Astrocyte (in vitro differentiated cells and primary cell): ENCODE measurements around the gene MYO7B. TPM values are rescaled to one million over a fixed set of nuclear protein-coding genes. Genes with fewer than 3 reads are reported as not detected.

Experiments
- DNase-seq: peaks from one replicate; pipeline ENCODE4 v3.0.0-alpha.2; 2010; ENCODE audit warnings: low read depth
- FAIRE-seq: peaks from 2 replicates; lab custom pipeline; 2011; peaks lifted over from hg19 to GRCh38; lab: Jason Lieb, UNC
- H2AFZ ChIP-seq: 2 replicates; pipeline ENCODE4 v1.6.0; 2012; ENCODE audit warnings: low read depth, low read length, inconsistent platforms
- H3K27ac ChIP-seq: 2 replicates; pipeline ENCODE4 v1.5.1; 2011; ENCODE audit warnings: low read depth, low read length, inconsistent platforms
- H3K27me3 ChIP-seq: 2 replicates; pipeline ENCODE4 v1.6.0; 2011; ENCODE audit warnings: low read length, inconsistent platforms; ENCODE audit not compliant: insufficient read depth
- H3K36me3 ChIP-seq: 2 replicates; pipeline ENCODE4 v1.5.1; 2011; ENCODE audit warnings: low read length, inconsistent platforms; ENCODE audit not compliant: insufficient read depth
- H3K4me1 ChIP-seq: 2 replicates; pipeline ENCODE4 v1.5.1; 2011; ENCODE audit warnings: low read length, inconsistent platforms; ENCODE audit not compliant: insufficient read depth
- H3K4me2 ChIP-seq: 2 replicates; pipeline ENCODE4 v1.6.0; 2012; ENCODE audit warnings: low read length, inconsistent platforms
- H3K4me3 ChIP-seq: 2 replicates; pipeline ENCODE4 v1.5.1; 2011; ENCODE audit warnings: low read depth, mild to moderate bottlenecking, low read length, inconsistent platforms; ENCODE audit not compliant: insufficient read depth
- H3K79me2 ChIP-seq: 2 replicates; pipeline ENCODE4 v1.6.0; 2012; ENCODE audit warnings: mild to moderate bottlenecking, low read length, inconsistent platforms; ENCODE audit not compliant: insufficient read depth
- H3K9ac ChIP-seq: 2 replicates; pipeline ENCODE4 v1.6.0; 2012; ENCODE audit warnings: mild to moderate bottlenecking, low read length, inconsistent platforms
- H3K9me3 ChIP-seq: 2 replicates; pipeline ENCODE4 v1.5.1; 2012; ENCODE audit warnings: low read depth, mild to moderate bottlenecking, low read length, inconsistent platforms; ENCODE audit not compliant: insufficient read depth
- H4K20me1 ChIP-seq: 2 replicates; pipeline ENCODE4 v1.6.0; 2012; ENCODE audit warnings: low read length, inconsistent platforms; ENCODE audit not compliant: insufficient read depth
- H3K27ac Mint-ChIP-seq: one replicate; pipeline ENCODE4 v1.8.0; 2021; ENCODE audit warnings: mild to moderate bottlenecking, mixed read lengths; ENCODE audit not compliant: unreplicated experiment
- H3K27me3 Mint-ChIP-seq: one replicate; pipeline ENCODE4 v1.8.0; 2021; ENCODE audit warnings: low read depth, mixed read lengths; ENCODE audit not compliant: unreplicated experiment
- H3K36me3 Mint-ChIP-seq: one replicate; pipeline ENCODE4 v1.8.0; 2021; ENCODE audit warnings: low read depth, mixed read lengths; ENCODE audit not compliant: unreplicated experiment
- H3K4me1 Mint-ChIP-seq: one replicate; pipeline ENCODE4 v1.8.0; 2021; ENCODE audit warnings: low read depth, mixed read lengths; ENCODE audit not compliant: unreplicated experiment
- H3K4me3 Mint-ChIP-seq: one replicate; pipeline ENCODE4 v1.8.0; 2021; ENCODE audit warnings: mild to moderate bottlenecking, moderate library complexity, mixed read lengths; ENCODE audit not compliant: unreplicated experiment
- H3K9me3 Mint-ChIP-seq: one replicate; pipeline ENCODE4 v1.8.0; 2021; ENCODE audit warnings: mild to moderate bottlenecking, mixed read lengths; ENCODE audit not compliant: unreplicated experiment
- EZH2 ChIP-seq: IDR thresholded peaks from 2 replicates; pipeline ENCODE4 v1.6.1; 2012; ENCODE audit warnings: mild to moderate bottlenecking, low read length, inconsistent platforms; ENCODE audit not compliant: insufficient read depth
- total RNA-seq: library from RNA; stranded (reverse); gene quantifications from 2 replicates; pipeline ENCODE4 v1.2.1, GENCODE V29; 2021
- TF ChIP-seq, protein P1 (sequence below): IDR thresholded peaks from 2 replicates; pipeline ENCODE4 v1.5.1; 2011; ENCODE audit warnings: low read depth, mild to moderate bottlenecking, inconsistent platforms, low read length, moderate library complexity; ENCODE audit not compliant: insufficient read depth

Gene MYO7B
- total RNA-seq, 1 donor from 2014 or later: 0.77 TPM

DNA sequence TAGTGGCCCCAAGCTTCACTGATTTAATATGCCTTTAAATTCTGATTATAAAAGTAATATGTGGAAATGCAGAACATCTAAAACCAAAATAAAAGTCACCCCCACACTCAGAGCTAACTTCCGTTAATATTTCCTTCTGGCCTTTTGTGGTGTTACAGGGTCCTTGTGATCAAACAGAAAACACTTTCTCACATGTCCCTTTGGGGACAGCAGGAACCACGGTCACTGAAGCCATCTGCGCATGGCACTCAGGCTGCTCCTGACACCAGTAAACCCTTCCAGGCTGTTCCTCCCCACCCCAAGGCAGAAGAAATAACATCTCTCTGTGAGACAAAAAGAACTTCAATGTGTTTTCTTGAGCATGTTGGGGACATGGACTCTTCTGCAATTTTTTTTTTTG lies 85.4 kb downstream of the MYO7B start:
- Histone ChIP-seq H3K4me1 (peaks cover 11% of the 10 kb centered on the region), H3K4me3 (no peak overlapping the region), H3K27ac (no peak overlapping the region), H2AFZ (no peak overlapping the region), H3K4me2 (no peak overlapping the region), H3K79me2 (no peaks in the 10 kb centered on the region), H3K9ac (no peak overlapping the region), H3K27me3 (no peaks in the 10 kb centered on the region), H4K20me1 (no peaks in the 10 kb centered on the region), H3K9me3 (no peaks in the 10 kb centered on the region), H3K36me3 (no peaks in the 10 kb centered on the region)
- Mint-ChIP-seq H3K36me3 (peaks cover 2% of the 10 kb centered on the region), H3K4me3 (no peak overlapping the region), H3K4me1 (peaks cover 19% of the 10 kb centered on the region), H3K27me3 (peaks cover 14% of the 10 kb centered on the region), H3K9me3 (peaks cover 2% of the 10 kb centered on the region), H3K27ac (no peak overlapping the region)
- no peak for TF ChIP-seq EZH2
- TF ChIP-seq, protein P1, sequence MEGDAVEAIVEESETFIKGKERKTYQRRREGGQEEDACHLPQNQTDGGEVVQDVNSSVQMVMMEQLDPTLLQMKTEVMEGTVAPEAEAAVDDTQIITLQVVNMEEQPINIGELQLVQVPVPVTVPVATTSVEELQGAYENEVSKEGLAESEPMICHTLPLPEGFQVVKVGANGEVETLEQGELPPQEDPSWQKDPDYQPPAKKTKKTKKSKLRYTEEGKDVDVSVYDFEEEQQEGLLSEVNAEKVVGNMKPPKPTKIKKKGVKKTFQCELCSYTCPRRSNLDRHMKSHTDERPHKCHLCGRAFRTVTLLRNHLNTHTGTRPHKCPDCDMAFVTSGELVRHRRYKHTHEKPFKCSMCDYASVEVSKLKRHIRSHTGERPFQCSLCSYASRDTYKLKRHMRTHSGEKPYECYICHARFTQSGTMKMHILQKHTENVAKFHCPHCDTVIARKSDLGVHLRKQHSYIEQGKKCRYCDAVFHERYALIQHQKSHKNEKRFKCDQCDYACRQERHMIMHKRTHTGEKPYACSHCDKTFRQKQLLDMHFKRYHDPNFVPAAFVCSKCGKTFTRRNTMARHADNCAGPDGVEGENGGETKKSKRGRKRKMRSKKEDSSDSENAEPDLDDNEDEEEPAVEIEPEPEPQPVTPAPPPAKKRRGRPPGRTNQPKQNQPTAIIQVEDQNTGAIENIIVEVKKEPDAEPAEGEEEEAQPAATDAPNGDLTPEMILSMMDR: no peak
- DNase-seq: no peak
- no peak for FAIRE-seq

DNA sequence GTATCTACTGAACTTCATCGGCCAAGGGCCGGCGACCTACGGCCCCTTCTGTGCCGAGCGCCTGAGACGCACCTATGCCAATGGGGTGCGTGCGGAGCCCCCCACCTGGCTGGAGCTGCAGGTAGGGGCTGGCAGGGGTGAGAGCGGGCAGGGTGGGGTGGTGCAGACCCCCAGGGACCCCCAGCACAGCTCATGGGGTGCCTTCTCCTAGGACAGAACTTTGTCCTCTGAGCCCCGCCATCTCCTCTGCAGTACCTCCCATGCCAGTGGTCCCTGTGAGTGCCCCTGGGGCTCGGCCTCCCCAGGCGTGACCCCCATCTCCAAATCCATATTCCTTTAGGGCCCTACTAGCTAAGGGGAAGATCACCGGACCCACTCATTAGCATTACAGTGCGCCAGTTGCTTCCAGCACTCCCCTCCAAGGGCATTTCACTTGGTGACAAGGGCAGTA lies 86.5 kb downstream of the MYO7B start:
- no peak overlapping the region for H3K9ac ChIP-seq
- no peaks in the 10 kb centered on the region for H3K9me3 ChIP-seq
- FAIRE-seq: no peak
- no peak overlapping the region for H3K4me2 ChIP-seq
- H4K20me1 ChIP-seq: no peaks in the 10 kb centered on the region
- H3K36me3 ChIP-seq: no peaks in the 10 kb centered on the region
- Mint-ChIP-seq H3K27me3 (peaks cover 21% of the 10 kb centered on the region), H3K36me3 (peaks cover 2% of the 10 kb centered on the region), H3K27ac (no peak overlapping the region), H3K4me1 (peaks cover 13% of the 10 kb centered on the region), H3K9me3 (peaks cover 2% of the 10 kb centered on the region), H3K4me3 (no peak overlapping the region)
- TF ChIP-seq, protein P1: no peak
- no peak for TF ChIP-seq EZH2
- no peak overlapping the region for H3K27ac ChIP-seq
- H3K27me3 ChIP-seq: no peaks in the 10 kb centered on the region
- no peak overlapping the region for H3K4me3 ChIP-seq
- H2AFZ ChIP-seq: no peak overlapping the region
- H3K4me1 ChIP-seq: peaks cover 11% of the 10 kb centered on the region
- no peak for DNase-seq
- H3K79me2 ChIP-seq: no peaks in the 10 kb centered on the region

DNA sequence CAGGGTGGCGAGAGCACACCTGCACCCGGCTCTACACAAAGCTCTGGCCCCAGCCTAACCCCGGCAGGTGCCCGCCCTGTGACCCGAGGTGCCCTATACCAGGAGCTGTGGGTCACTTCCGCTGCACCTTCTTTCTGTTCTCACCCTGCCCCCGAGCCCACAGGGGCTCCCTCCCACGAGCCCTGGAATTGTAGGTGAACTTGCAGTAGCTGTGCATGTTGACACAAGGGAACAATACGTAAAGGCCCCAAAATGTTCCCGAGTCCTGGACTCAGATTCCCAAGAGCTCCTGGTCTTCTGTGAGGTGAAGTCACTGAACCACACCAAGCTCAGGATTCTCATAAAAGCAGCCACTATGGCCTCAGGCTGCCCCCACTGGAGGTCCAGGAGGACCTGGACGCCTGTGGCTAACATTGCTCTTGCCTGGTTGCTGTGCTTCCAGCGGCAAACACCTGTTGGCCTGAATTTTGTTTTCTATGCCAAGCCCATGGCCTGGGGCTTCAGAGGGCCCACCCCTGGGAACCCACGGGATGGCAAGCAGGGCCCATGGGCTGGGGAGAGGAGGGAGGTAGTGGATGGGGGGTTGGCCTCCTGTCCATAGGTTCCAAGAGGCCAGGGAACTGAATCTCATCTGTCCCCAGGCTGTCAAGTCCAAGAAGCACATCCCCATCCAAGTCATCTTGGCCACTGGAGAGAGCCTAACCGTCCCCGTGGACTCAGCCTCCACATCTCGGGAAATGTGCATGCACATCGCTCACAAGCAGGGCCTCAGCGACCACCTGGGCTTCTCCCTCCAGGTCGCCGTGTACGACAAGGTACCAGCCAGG lies 87.3 kb downstream of the MYO7B start:
- Histone ChIP-seq H3K27me3 (no peaks in the 10 kb centered on the region), H3K36me3 (no peaks in the 10 kb centered on the region), H3K4me2 (peak overlapping the region; percentile 68), H3K27ac (peak overlapping the region; percentile 2), H3K79me2 (no peaks in the 10 kb centered on the region), H3K4me3 (no peak overlapping the region), H3K9me3 (no peaks in the 10 kb centered on the region), H4K20me1 (no peaks in the 10 kb centered on the region), H2AFZ (peak overlapping the region; percentile 69), H3K4me1 (peaks cover 11% of the 10 kb centered on the region), H3K9ac (no peak overlapping the region)
- TF ChIP-seq, protein P1: no peak
- no peak for TF ChIP-seq EZH2
- Mint-ChIP-seq H3K36me3 (peaks cover 2% of the 10 kb centered on the region), H3K27ac (peak overlapping the region; percentile 54), H3K27me3 (peaks cover 23% of the 10 kb centered on the region), H3K4me3 (no peak overlapping the region), H3K4me1 (peaks cover 13% of the 10 kb centered on the region), H3K9me3 (peaks cover 2% of the 10 kb centered on the region)
- no peak for DNase-seq
- no peak for FAIRE-seq
